DOHH2 (cell line): ENCODE results near the gene TUBB1.

ENCODE experiments used
- H3F3A ChIP-seq: fragments of 200-600 bp; sonication (generic), shearing (Covaris generic); 2 replicates; pipeline ENCODE4 v1.6.0; 2016; ENCODE audit warnings: antibody characterized with exemption, mild to moderate bottlenecking; ENCODE audit not compliant: control insufficient read depth, insufficient read depth
- H3K27ac ChIP-seq: fragments of 200-600 bp; sonication (generic); 2 replicates; pipeline ENCODE4 v1.5.1; 2014; ENCODE audit warnings: low read depth, mild to moderate bottlenecking, low read length, moderate library complexity
- H3K27me3 ChIP-seq: fragments of 200-600 bp; sonication (generic); 2 replicates; pipeline ENCODE4 v1.6.1; 2014; ENCODE audit warnings: mild to moderate bottlenecking, low read length, mixed read lengths; ENCODE audit not compliant: control insufficient read depth
- H3K36me3 ChIP-seq: fragments of 200-600 bp; sonication (generic); 2 replicates; pipeline ENCODE4 v1.6.1; 2014; ENCODE audit warnings: mild to moderate bottlenecking, low read length, moderate library complexity, mixed read lengths; ENCODE audit not compliant: control insufficient read depth
- H3K4me1 ChIP-seq: fragments of 200-600 bp; sonication (generic); 2 replicates; pipeline ENCODE4 v1.6.1; 2014; ENCODE audit warnings: mild to moderate bottlenecking, low read length, mixed read lengths; ENCODE audit not compliant: control insufficient read depth
- H3K4me2 ChIP-seq: fragments of 200-600 bp; sonication (generic); 2 replicates; pipeline ENCODE4 v1.6.0; 2014; ENCODE audit warnings: mild to moderate bottlenecking, low read length, moderate library complexity
- H3K4me3 ChIP-seq: fragments of 200-600 bp; sonication (generic); 2 replicates; pipeline ENCODE4 v1.5.1; 2014; ENCODE audit warnings: mild to moderate bottlenecking, low read length, mixed read lengths
- H3K79me2 ChIP-seq: fragments of 200-600 bp; sonication (generic); 2 replicates; pipeline ENCODE4 v1.6.1; 2014; ENCODE audit warnings: mild to moderate bottlenecking, low read length, mixed read lengths; ENCODE audit not compliant: control insufficient read depth
- H3K9me2 ChIP-seq: fragments of 200-600 bp; sonication (generic); replicated peaks from 2 replicates; pipeline ENCODE4 v1.6.1; 2014; ENCODE audit warnings: mild to moderate bottlenecking, low read length, mixed read lengths; ENCODE audit not compliant: control insufficient read depth
- H3K9me3 ChIP-seq: fragments of 200-600 bp; sonication (generic); 2 replicates; pipeline ENCODE4 v1.6.1; 2014; ENCODE audit warnings: antibody characterized with exemption, low read length, mixed read lengths; ENCODE audit not compliant: control insufficient read depth, insufficient read depth
- H4K20me1 ChIP-seq: fragments of 200-600 bp; sonication (generic); 2 replicates; pipeline ENCODE4 v1.6.0; 2014; ENCODE audit warnings: low read depth, mild to moderate bottlenecking, antibody characterized with exemption, low read length, moderate library complexity; ENCODE audit not compliant: control insufficient read depth, insufficient read depth
- CTCF ChIP-seq: fragments of 200-600 bp; sonication (generic); IDR thresholded peaks from one replicate; pipeline ENCODE4 v1.5.1; 2014; ENCODE audit warnings: antibody characterized with exemption, mild to moderate bottlenecking, low read depth, low read length; ENCODE audit not compliant: poor library complexity, severe bottlenecking
- EZH2phosphoT487 ChIP-seq: fragments of 200-600 bp; sonication (generic); IDR thresholded peaks from 2 replicates; pipeline ENCODE4 v1.6.1; 2017; ENCODE audit warnings: borderline replicate concordance, mild to moderate bottlenecking, antibody characterized with exemption, low read length, moderate library complexity, mixed read lengths

The TUBB1 gene

GRCh38 chr20:59028812-59029211 lies 9.6 kb downstream of the TUBB1 start:
- no peak overlapping the region for H3K27ac ChIP-seq
- H3K27me3 ChIP-seq = no peaks in the 10 kb centered on the region
- H3K36me3 ChIP-seq = peaks cover 91% of the 10 kb centered on the region
- peaks cover 72% of the 10 kb centered on the region for H3K79me2 ChIP-seq
- TF ChIP-seq EZH2phosphoT487 = no peak
- TF ChIP-seq CTCF = no peak
- no peaks in the 10 kb centered on the region for H3K9me3 ChIP-seq
- H3F3A ChIP-seq = peaks cover 18% of the 10 kb centered on the region
- no peak overlapping the region for H3K4me3 ChIP-seq
- H3K4me2 ChIP-seq = peak overlapping the region; percentile 97
- H3K9me2 ChIP-seq = no peaks in the 10 kb centered on the region
- peaks cover 32% of the 10 kb centered on the region for H4K20me1 ChIP-seq
- H3K4me1 ChIP-seq = peaks cover 45% of the 10 kb centered on the region

GRCh38 chr20:59030911-59031563 lies 11.8 kb downstream of the TUBB1 start:
- H3K4me2 ChIP-seq = peak overlapping the region; percentile 97
- H3K4me3 ChIP-seq = peak overlapping the region; percentile 89
- no peaks in the 10 kb centered on the region for H3K9me2 ChIP-seq
- TF ChIP-seq CTCF (no peak), EZH2phosphoT487 (no peak)
- H3K79me2 ChIP-seq = peaks cover 66% of the 10 kb centered on the region
- H3K9me3 ChIP-seq = no peaks in the 10 kb centered on the region
- peaks cover 89% of the 10 kb centered on the region for H3K36me3 ChIP-seq
- peaks cover 50% of the 10 kb centered on the region for H3K4me1 ChIP-seq
- H3F3A ChIP-seq = peaks cover 34% of the 10 kb centered on the region
- H4K20me1 ChIP-seq = peaks cover 26% of the 10 kb centered on the region
- peak overlapping the region; percentile 69 for H3K27ac ChIP-seq
- H3K27me3 ChIP-seq = no peaks in the 10 kb centered on the region

- Histone ChIP-seq H3K4me2 (peak overlapping the region; percentile 97), H3F3A (peaks cover 38% of the 10 kb centered on the region), H3K79me2 (peaks cover 66% of the 10 kb centered on the region), H4K20me1 (peaks cover 23% of the 10 kb centered on the region), H3K27me3 (no peaks in the 10 kb centered on the region), H3K4me3 (peak overlapping the region; percentile 89), H3K27ac (peak overlapping the region; percentile 69), H3K36me3 (peaks cover 89% of the 10 kb centered on the region), H3K9me3 (no peaks in the 10 kb centered on the region), H3K4me1 (peaks cover 50% of the 10 kb centered on the region), H3K9me2 (no peaks in the 10 kb centered on the region)
- TF ChIP-seq CTCF (no peak), EZH2phosphoT487 (no peak)
Observed at GRCh38 chr20:59031564-59032022, 12.4 kb downstream of the TUBB1 start.
